Uterus (tissue), 4 donors: ENCODE data around the gene GAREM1. TPM values are rescaled to one million over a fixed set of nuclear protein-coding genes. Genes with fewer than 3 reads are reported as not detected.

Experiments
- DNase-seq, 2 donors: peaks; one replicate each; pipeline ENCODE4 v3.0.0-alpha.2; 2019 to 2020
- H3K27ac ChIP-seq, 2 donors: fragments of 200-600 bp; sonication (generic); 1 replicate in 1 of 2; 2 replicates in 1 of 2; pipeline ENCODE4 v1.5.1; 2016 to 2018
- H3K27me3 ChIP-seq, 2 donors: fragments of 200-600 bp; sonication (generic); one replicate each; pipeline ENCODE4 v1.5.1; 2018 to 2019; ENCODE audit warnings: control low read depth in 1 of 2
- H3K36me3 ChIP-seq, 2 donors: fragments of 200-600 bp; sonication (generic); one replicate each; pipeline ENCODE4 v1.5.1; 2019; ENCODE audit warnings: control low read depth in 1 of 2
- H3K4me1 ChIP-seq, 2 donors: fragments of 200-600 bp; sonication (generic); one replicate each; pipeline ENCODE4 v1.5.1; 2018 to 2019; ENCODE audit warnings: control low read depth in 1 of 2
- H3K4me3 ChIP-seq, 2 donors: fragments of 200-600 bp; sonication (generic); 1 replicate in 1 of 2; 2 replicates in 1 of 2; pipeline ENCODE4 v1.5.1; 2018 to 2019; ENCODE audit warnings: mild to moderate bottlenecking in 1 of 2
- H3K9me3 ChIP-seq, 2 donors: fragments of 200-600 bp; sonication (generic); one replicate each; pipeline ENCODE4 v1.5.1; 2019; ENCODE audit warnings: control low read depth in 1 of 2
- CTCF ChIP-seq, 4 experiments: fragments of 200-600 bp in 2 of 4; fragments of 450-650 bp in 2 of 4; sonication (generic) in 2 of 4; IDR thresholded peaks; one replicate each; pipeline ENCODE4 v1.5.1; 2016 to 2019; ENCODE audit warnings: antibody characterized with exemption in 4 of 4, mild to moderate bottlenecking in 2 of 4, moderate library complexity in 1 of 4
- POLR2A ChIP-seq, 2 donors: fragments of 450-650 bp; IDR thresholded peaks; one replicate each; pipeline ENCODE4 v1.6.1; 2016; ENCODE audit warnings: antibody characterized with exemption in 2 of 2, mild to moderate bottlenecking in 1 of 2, moderate library complexity in 1 of 2
- intact Hi-C: fragments of 100-400 bp; cut with DNase I; formaldehyde crosslinking; loops from one replicate; pipeline ENCODE4 v1.15.1; 2023; ENCODE audit warnings: low total_unique reads
- total RNA-seq, 4 donors: library from RNA; depleted of rRNA in 3 of 4; stranded (reverse); fragments of >200 nt in 3 of 4; gene quantifications; one replicate each; pipeline versions ENCODE4 v1.1.0 to v1.2.4, GENCODE V29; 2014 to 2023
- donor health status: DM: yes; HTN: yes; CAD: no.

Gene GAREM1
- total RNA-seq, 4 donors from 2014 or later: 1.5 to 12.0 (median 5.9) TPM

GRCh38 chr18:32275221-32275620 is 195.5 kb downstream of the GAREM1 start:
- Histone ChIP-seq H3K27me3 (no peaks in the 10 kb centered on the region), H3K27ac (no peak overlapping the region), H3K36me3 (no peaks in the 10 kb centered on the region), H3K9me3 (no peaks in the 10 kb centered on the region), H3K4me1 (no peaks in the 10 kb centered on the region), H3K4me3 (no peak overlapping the region)
- no peak for TF ChIP-seq CTCF (IDR thresholded peaks at IDR 0.05)
- TF ChIP-seq POLR2A (IDR thresholded peaks at IDR 0.05): no peak
- intact Hi-C loops: no loop called here
- DNase-seq: no peak

DNA sequence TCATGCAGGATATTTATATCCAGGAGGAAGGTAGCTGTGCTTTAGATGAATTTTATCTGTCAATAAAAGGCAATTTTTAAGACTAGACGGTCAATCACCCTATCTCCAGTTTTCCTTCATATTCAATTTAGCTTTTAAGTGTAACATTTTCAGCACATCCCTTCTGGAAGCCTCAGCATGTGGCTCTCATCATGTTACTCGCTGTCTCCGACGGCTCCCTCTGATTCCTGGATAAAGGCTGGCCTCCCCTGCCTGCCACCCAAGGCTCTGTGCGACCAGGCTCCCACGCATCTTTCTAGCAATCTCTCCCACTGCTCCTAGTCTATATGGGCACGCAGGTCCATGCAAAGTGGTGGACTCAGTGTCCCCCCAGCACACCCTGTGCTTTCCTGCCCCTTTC is 196.4 kb downstream of the GAREM1 start:
- DNase-seq: no peak
- no peaks in the 10 kb centered on the region for H3K36me3 ChIP-seq
- H3K27me3 ChIP-seq: no peaks in the 10 kb centered on the region
- TF ChIP-seq CTCF (IDR thresholded peaks at IDR 0.05): no peak
- TF ChIP-seq POLR2A (IDR thresholded peaks at IDR 0.05): no peak
- no peaks in the 10 kb centered on the region for H3K9me3 ChIP-seq
- intact Hi-C loops: loop anchor here (5.0 kb wide), 1 partner anchor 198 kb away; the partner anchor contains the start of gene GAREM1
- H3K4me1 ChIP-seq: no peaks in the 10 kb centered on the region
- no peak overlapping the region for H3K27ac ChIP-seq
- no peak overlapping the region for H3K4me3 ChIP-seq

- no peak for DNase-seq
- no peak for TF ChIP-seq POLR2A (IDR thresholded peaks at IDR 0.05)
- TF ChIP-seq CTCF (IDR thresholded peaks at IDR 0.05): peak; percentile 63 to 79 (median 71)
- intact Hi-C loops: loop anchor here (5.0 kb wide), 1 partner anchor 201 kb away; the partner anchor contains the start of gene GAREM1
These were observed 198.9 kb downstream of the GAREM1 start for GRCh38 chr18:32271672-32272208.

GRCh38 chr18:32270341-32270740 is 200.3 kb downstream of the GAREM1 start:
- intact Hi-C loops: loop anchor here (5.0 kb wide), 1 partner anchor 202 kb away; the partner anchor contains the start of gene GAREM1
- DNase-seq: no peak
- no peak overlapping the region for H3K4me3 ChIP-seq
- TF ChIP-seq CTCF (IDR thresholded peaks at IDR 0.05) (no peak), POLR2A (IDR thresholded peaks at IDR 0.05) (no peak)
- H3K9me3 ChIP-seq: no peaks in the 10 kb centered on the region
- H3K27ac ChIP-seq: no peak overlapping the region
- no peaks in the 10 kb centered on the region for H3K27me3 ChIP-seq
- no peaks in the 10 kb centered on the region for H3K36me3 ChIP-seq
- no peaks in the 10 kb centered on the region for H3K4me1 ChIP-seq

More at GRCh38 chr18:32271672-32272208, 198.9 kb downstream of the GAREM1 start:
- H3K27ac ChIP-seq: no peak overlapping the region
- H3K4me3 ChIP-seq: no peak overlapping the region
- H3K4me1 ChIP-seq: no peaks in the 10 kb centered on the region
- H3K9me3 ChIP-seq: no peaks in the 10 kb centered on the region
- H3K27me3 ChIP-seq: no peaks in the 10 kb centered on the region
- no peaks in the 10 kb centered on the region for H3K36me3 ChIP-seq

DNA sequence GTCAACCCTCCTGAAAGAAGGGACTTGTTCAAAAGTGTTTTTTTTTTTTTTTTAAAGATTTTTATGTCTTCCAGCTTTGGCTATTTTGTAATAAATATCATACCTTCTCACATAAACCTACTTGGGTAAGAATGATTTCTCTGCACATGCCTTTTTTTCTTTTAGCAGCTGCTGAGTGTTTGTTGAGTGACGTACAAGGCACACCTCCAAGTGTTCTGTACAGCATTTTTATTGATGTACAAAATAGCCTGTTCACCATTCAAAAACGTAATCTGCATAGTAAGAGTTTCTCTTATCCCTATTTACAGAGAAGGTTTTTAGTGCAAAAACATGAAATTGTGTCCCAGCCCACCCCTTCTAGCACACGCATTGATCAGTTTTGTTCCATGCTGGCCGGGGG is 203.2 kb downstream of the GAREM1 start:
- Histone ChIP-seq H3K4me1 (no peaks in the 10 kb centered on the region), H3K9me3 (no peaks in the 10 kb centered on the region), H3K4me3 (no peak overlapping the region), H3K27me3 (no peaks in the 10 kb centered on the region), H3K27ac (no peak overlapping the region), H3K36me3 (no peaks in the 10 kb centered on the region)
- no peak for TF ChIP-seq POLR2A (IDR thresholded peaks at IDR 0.05)
- TF ChIP-seq CTCF (IDR thresholded peaks at IDR 0.05): no peak
- intact Hi-C loops: loop anchor here (10.0 kb wide), 1 partner anchor 297 kb away; no protein-coding TSS in a partner anchor
- no peak for DNase-seq
